Fibroblast of skin of left quadriceps (primary cell): ENCODE measurements around the gene NECTIN1.

Experiments used
- DNase-seq, 2 experiments: peaks; one replicate each; pipeline ENCODE4 v3.0.0-alpha.2; 2013; ENCODE audit warnings: low read depth in 2 of 2

The NECTIN1 gene

GRCh38 chr11:119692540-119692820 is 36.5 kb downstream of the NECTIN1 start:
- no peak for DNase-seq

GRCh38 chr11:119691701-119692539 is 37.1 kb downstream of the NECTIN1 start:
- no peak for DNase-seq

GRCh38 chr11:119691020-119691666 is 37.9 kb downstream of the NECTIN1 start:
- no peak for DNase-seq

GRCh38 chr11:119689302-119689701 is 39.7 kb downstream of the NECTIN1 start:
- no peak for DNase-seq

GRCh38 chr11:119688356-119688755 is 40.6 kb downstream of the NECTIN1 start:
- DNase-seq: no peak

GRCh38 chr11:119687373-119688046 is 41.5 kb downstream of the NECTIN1 start:
- DNase-seq: no peak

- no peak for DNase-seq
Observed at GRCh38 chr11:119686177-119686882, 42.7 kb downstream of the NECTIN1 start.

GRCh38 chr11:119685111-119685746 is 43.8 kb downstream of the NECTIN1 start:
- no peak for DNase-seq

GRCh38 chr11:119684361-119685110 is 44.5 kb downstream of the NECTIN1 start:
- no peak for DNase-seq

GRCh38 chr11:119683783-119684182 is 45.2 kb downstream of the NECTIN1 start:
- no peak for DNase-seq

- DNase-seq: no peak
Observed at GRCh38 chr11:119681361-119681910, 47.6 kb downstream of the NECTIN1 start.

GRCh38 chr11:119680541-119681360 is 48.2 kb downstream of the NECTIN1 start:
- no peak for DNase-seq

- DNase-seq: no peak
Observed at GRCh38 chr11:119679346-119679745, 49.7 kb downstream of the NECTIN1 start.

- no peak for DNase-seq
Observed at GRCh38 chr11:119678351-119678750, 50.6 kb downstream of the NECTIN1 start.

GRCh38 chr11:119677840-119678239 is 51.2 kb downstream of the NECTIN1 start:
- DNase-seq: no peak

GRCh38 chr11:119676461-119677020 is 52.5 kb downstream of the NECTIN1 start:
- DNase-seq: peak in 1 of 2 experiments; percentile 23

GRCh38 chr11:119673759-119674336 is 55.2 kb downstream of the NECTIN1 start:
- DNase-seq: no peak

- DNase-seq: no peak
Observed at GRCh38 chr11:119673052-119673758, 55.8 kb downstream of the NECTIN1 start.
